ENCODE data around the gene RIN3. TPM values are rescaled to one million over a fixed set of nuclear protein-coding genes. Genes with fewer than 3 reads are reported as not detected.

The RIN3 gene
- total RNA-seq, 1 experiment from 2014 or later: 1.5 TPM

DNA sequence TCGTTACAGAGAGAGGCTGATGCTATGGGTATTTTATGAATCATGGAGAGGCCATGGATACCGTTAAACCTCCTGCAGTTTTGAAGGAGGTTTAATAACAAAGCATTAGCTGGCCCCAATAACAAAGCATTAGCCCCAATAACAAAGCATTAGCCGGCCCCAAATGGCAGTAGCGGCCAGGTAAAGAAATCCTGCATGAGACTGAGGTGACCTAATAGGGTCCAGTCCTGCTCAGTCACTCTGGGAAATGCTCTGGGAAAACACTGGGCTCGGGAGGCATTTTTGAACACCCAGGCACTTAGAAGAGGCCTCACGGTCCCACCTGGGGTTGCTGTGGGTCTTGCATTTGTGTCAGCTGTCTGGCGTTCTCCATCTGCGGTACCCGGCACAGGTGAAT lies 776 bp upstream of the RIN3 start:
- Histone ChIP-seq H3K9ac (ENCODE audit: extremely low read depth, insufficient read length, low read length) (no peak overlapping the region), H4K5ac (ENCODE audit: insufficient read length, low read depth, low read length) (no peak overlapping the region), H2BK15ac (ENCODE audit: low read depth, low read length) (no peak overlapping the region), H3K27me3 (ENCODE audit: insufficient read depth, low read length) (peaks cover 3% of the 10 kb centered on the region; the same call in 1 of the 2 replicates), H3K18ac (ENCODE audit: insufficient read length, low read depth, low read length) (no peak overlapping the region), H3K4me1 (ENCODE audit: insufficient read depth, low read length) (no peaks in the 10 kb centered on the region), H3T11ph (ENCODE audit: low read length) (no peak overlapping the region), H2BK120ac (ENCODE audit: low read depth, low read length, poor library complexity, severe bottlenecking) (no peak overlapping the region), H2BK20ac (ENCODE audit: low read depth, low read length, poor library complexity, severe bottlenecking) (no peak overlapping the region), H4K91ac (ENCODE audit: insufficient read length, low read depth, low read length) (no peak overlapping the region), H2BK12ac (ENCODE audit: insufficient read length, low read depth, low read length) (no peak overlapping the region), H3K4ac (ENCODE audit: low read depth, low read length) (no peak overlapping the region), H3K79me1 (ENCODE audit: insufficient read depth, low read depth, low read length, poor library complexity, severe bottlenecking) (no peaks in the 10 kb centered on the region), H2AK5ac (ENCODE audit: insufficient read length, low read length) (no peak overlapping the region), H2BK5ac (ENCODE audit: insufficient read length, low read length) (no peak overlapping the region), H3K23me2 (ENCODE audit: insufficient read length, low read depth, low read length, poor library complexity, severe bottlenecking) (peaks cover 12% of the 10 kb centered on the region), H4K20me1 (ENCODE audit: control insufficient read depth, insufficient read depth, insufficient read length) (no peaks in the 10 kb centered on the region), H3K4me2 (ENCODE audit: insufficient read depth, insufficient read length, low read length) (peak overlapping the region; percentile 59), H3K79me2 (ENCODE audit: insufficient read depth, low read length) (no peaks in the 10 kb centered on the region), H2AFZ (ENCODE audit: low read length) (no peak overlapping the region), H4K8ac (replicated peaks; ENCODE audit: insufficient read length, low read depth, low read length) (no peak overlapping the region), H3K14ac (ENCODE audit: insufficient read depth, low read length) (no peak overlapping the region), H3K56ac (ENCODE audit: insufficient read length, low read depth, low read length) (no peak overlapping the region), H3K27ac (ENCODE audit: insufficient read length, low read depth, low read length) (no peak overlapping the region), H3K9me3 (ENCODE audit: control insufficient read depth, low read depth, low read length) (no peaks in the 10 kb centered on the region), H3K23ac (ENCODE audit: insufficient read length, low read depth, low read length) (no peak overlapping the region)
- peaks cover 7 to 8% of the 10 kb centered on the region in 2 experiments for H3K4me1 Mint-ChIP-seq
- TF ChIP-seq CTCF (conservative IDR thresholded peaks at IDR 0.05): no peak
- WGBS (ENCODE audit: extremely low coverage, insufficient read length, low lambda C conversion rate): no CpG with 5 or more reads among the region's 9 CpGs
- H3K9me3 Mint-ChIP-seq: no peaks in the 10 kb centered on the region
- peaks cover 54% of the 10 kb centered on the region for H3K27me3 Mint-ChIP-seq (ENCODE audit: low read depth)
- no peak overlapping the region for H3K27ac Mint-ChIP-seq
- H3K36me3 Mint-ChIP-seq (ENCODE audit: insufficient read depth in 1 of 3, low read depth in 3 of 3): no peaks in the 10 kb centered on the region; a peak in 1 of 7 replicates
- DNase-seq: no peak
- peak overlapping the region; percentile 44 to 67 for H3K4me3 Mint-ChIP-seq
